GM19023 (cell line): ENCODE results near the gene BAG5.

Experiments
- ATAC-seq: cut with Tn5 transposase; IDR thresholded peaks from one replicate; pipeline ENCODE4 v1.9.1; 2021; ENCODE audit warnings: mild to moderate bottlenecking, moderate library complexity; ENCODE audit not compliant: unreplicated experiment

The BAG5 gene

DNA sequence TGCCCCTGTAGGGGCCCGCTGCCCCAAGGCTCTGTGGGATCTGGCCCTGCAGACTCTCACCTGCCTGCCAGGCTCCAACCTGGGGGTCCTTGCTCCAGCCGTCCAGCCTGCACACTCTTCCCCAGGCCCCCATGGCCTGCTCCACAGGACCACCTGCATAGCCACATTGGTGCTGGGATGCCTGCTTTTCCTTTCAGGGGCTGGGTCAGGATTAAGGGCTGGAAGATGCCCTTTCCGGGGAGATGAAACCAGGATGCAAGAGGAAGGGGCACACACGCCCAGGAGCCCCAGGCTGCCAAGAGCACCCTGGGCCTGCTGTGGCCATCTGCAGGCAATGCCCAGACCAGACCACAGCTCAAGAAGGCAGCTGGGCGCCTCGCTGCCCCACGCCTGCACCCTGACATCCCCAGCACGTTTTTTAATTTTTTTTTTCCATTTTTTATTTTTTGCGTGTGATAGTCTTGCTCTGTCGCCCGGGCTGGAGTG, 15.0 kb downstream of the BAG5 start:
- no peak for ATAC-seq

DNA sequence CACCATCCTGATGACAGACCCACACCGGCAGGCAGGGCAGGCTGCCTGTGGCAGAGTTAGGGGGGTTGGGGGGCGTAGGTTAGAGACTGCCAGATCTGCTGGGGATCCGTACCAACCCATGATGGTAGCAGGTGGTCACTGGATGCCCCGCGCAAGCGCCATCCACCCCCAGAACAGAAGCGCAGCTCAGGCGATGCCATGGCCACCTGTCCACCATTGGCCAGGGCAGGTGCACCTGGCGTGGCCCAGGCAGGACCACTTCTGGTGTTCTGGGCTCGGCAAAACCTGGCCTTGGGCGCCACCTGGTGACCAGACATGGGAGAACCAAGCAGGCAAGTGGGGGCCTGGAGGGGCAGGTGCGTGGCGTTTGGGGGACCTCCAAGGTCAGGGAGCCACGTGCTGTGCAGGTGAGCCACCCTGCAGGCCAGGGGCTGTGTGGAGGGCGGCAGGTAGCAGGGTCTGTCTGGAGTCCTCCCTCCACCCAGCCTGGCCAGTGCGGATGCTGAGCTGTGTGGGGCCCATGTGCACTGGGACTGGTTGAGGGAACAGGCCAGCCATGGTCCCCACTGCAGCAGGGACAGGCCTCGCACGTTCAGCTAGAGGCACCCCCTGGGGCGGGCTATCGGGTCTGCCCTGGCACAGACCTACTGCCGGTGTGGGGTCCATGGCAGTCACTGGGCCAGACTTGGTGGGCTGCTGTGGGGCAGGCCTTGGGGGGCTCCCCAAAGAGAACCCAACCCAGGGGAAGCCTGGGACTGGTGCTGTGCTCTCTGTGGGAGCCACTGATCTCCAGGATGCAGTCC, 15.6 kb downstream of the BAG5 start:
- peak; percentile 63 for ATAC-seq

DNA sequence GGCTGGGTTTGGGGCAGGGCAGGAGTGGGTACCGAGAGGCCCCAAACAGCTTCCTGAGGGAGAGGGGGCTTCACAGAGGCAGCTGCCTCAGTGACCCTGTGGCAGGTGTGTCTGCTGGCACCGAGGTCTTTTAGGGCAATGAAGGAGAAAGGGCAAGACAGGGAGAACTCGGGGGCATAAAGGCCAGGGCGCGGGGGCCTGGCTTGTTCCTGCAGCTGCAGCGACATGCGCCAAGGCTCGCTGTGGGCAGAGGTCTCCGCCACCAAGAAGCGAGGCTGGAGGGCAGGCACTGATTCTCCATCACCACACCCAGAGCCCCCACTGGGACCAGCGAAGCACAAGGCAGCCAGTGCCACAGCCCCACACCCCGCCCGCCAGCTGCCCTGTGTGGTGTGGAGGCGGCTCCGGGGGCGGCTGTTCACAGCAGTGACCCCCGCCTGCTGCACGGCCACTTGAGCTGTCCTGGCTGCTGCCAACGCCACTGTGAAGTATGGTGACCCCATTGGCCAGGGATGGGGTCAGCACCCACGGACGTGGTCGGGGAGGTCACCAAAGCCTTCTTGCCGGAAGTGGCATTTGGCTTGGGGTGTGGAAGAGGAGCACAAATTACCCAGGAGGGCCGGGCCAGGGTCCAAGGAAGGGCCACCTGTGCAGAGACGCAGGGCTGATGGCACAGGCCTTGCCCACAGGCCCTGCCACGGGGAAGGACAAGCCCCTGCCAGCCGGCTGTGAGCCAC, 16.4 kb downstream of the BAG5 start:
- ATAC-seq, result no peak

GRCh38 chr14:103545219-103545914, 17.1 kb downstream of the BAG5 start:
- ATAC-seq, result no peak

DNA sequence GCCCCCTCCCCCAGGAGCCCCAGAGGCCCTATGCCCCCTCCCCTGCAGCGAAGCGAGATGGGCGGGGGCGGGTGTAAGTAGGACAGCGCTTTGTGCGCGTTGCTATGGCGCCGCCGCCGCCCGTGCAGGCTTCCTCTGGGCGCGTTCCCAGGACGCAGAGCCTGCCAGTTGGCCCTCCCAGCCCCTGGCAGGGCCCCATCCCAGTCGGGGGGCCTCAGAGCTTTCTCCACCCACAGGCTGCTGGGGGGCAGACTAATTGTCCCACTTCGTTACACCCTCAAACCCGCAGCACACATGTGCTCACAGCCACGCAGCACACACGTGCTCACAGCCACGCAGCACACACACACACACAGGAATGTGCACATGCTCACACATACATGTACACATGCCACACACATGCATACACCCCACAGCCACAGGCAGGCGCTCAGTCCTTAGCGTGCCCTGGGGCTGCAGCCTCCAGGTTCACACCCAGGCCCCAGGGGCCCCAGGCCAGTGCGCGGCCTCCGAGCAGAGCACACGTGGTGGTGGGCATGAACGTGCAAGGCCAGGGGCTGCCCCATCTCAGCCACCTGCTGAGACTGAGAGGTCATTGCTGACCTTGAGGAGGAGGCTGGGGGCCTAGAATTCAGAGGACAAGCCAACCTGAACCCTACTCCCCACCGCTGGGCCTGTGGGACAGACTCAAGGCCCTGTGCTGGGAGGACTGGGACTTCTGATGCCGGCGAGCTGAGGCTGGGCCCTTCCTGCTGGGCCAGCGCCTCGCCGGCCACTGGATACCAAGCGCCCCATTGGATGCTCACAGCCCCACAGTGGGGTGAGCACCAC, 17.9 kb downstream of the BAG5 start:
- ATAC-seq, result no peak

DNA sequence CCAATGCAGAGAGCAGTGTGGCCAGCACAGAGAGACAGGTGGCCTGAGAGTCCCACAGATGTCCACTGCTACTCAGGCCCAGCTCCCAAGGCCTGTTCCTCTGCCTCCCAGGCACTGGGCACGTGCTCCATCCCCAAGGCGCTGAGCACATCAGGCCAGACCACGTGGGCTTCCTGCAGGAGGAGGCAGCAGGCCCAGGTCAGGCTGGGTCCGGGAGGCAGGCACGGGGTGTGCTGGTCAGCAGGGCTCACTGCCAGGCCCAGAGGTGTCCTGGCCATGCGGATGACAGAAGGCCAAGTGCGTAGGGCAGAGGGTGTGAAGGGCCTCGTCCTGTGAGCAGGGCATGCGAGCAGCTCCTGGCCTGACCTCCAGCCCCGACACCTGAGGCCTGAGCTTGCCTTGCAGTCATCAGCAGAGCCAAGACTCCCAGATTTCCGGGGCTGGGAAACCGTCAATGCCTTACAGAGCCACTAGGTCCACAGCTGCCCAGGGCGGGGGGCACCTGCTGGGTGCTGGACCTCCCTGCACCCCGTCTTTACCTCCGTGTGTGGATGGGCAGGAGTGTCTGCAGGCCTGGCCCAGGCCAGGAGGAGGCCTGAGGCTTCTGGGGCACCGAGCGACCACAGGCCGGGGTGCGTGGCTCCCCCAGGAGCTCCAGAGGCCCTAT, 18.6 kb downstream of the BAG5 start:
- ATAC-seq, result no peak

- no peak for ATAC-seq
These were observed 19.3 kb downstream of the BAG5 start for GRCh38 chr14:103543140-103543539.

DNA sequence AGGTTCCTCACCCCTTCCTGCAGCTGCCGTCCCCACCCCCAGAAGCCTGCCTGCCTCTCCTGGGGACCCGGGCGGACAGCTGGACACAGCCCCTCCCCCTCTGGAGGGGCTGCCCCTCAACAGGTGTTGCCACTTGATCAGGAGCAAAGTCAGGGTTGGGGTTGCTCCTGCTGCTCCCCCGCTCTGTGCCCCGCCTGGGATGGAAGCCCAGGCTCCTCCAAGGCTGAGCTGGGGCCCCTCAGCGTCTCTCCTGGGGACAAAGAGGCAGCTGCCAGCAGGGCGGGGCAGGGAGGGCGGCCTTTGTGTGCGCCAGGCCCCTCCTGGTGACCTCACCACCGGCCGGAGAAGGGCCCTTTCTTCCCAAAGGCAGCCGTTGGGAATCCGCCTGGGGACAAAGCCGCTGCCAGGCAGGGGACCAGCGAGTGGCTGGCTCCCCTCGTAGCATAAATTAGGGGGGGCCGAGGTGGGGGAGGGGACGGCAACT, 19.8 kb downstream of the BAG5 start:
- ATAC-seq, result no peak

GRCh38 chr14:103541709-103542604, 20.5 kb downstream of the BAG5 start:
- ATAC-seq, result no peak

- no peak for ATAC-seq
These were observed 21.4 kb downstream of the BAG5 start for GRCh38 chr14:103540821-103541708.

- no peak for ATAC-seq
These were observed 23.2 kb downstream of the BAG5 start for GRCh38 chr14:103539056-103539825.

DNA sequence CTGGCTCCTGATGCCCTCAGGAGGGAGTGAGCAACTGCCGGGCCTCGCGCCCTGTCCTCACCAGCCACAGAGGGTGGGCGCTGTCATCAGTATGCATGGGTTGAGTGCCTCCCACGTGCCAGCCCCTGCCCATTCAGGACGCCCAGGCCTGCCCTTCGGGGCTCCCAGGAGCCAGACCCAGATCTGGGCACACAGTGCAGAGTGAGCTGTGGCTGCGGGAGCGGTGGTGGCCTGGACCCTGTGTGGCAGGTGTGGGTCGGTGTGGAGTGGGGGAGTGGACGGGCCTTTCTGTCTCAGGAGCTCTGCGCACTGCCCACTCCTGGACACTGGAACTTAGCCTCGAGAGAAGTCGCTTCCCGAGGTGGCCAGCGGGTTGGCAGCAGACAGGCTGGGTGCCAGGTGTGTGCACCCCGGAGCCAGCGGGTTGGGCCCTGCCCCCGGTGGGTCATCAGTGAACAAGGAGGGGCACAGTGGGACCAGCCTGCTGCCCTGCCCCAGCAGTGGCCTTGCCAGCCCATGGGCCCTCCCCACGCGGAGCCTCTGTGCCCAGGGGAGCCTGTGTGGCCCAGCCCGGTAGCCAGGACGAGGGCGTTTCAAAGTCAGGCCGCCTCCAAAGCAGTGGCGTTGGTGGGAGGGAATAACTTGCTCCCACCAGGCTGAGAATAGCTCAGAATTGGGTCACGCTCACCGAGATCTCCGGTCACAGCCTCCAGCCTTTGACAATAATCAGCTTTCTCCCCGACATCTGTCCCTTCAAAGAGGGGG, 24.0 kb downstream of the BAG5 start:
- no peak for ATAC-seq

DNA sequence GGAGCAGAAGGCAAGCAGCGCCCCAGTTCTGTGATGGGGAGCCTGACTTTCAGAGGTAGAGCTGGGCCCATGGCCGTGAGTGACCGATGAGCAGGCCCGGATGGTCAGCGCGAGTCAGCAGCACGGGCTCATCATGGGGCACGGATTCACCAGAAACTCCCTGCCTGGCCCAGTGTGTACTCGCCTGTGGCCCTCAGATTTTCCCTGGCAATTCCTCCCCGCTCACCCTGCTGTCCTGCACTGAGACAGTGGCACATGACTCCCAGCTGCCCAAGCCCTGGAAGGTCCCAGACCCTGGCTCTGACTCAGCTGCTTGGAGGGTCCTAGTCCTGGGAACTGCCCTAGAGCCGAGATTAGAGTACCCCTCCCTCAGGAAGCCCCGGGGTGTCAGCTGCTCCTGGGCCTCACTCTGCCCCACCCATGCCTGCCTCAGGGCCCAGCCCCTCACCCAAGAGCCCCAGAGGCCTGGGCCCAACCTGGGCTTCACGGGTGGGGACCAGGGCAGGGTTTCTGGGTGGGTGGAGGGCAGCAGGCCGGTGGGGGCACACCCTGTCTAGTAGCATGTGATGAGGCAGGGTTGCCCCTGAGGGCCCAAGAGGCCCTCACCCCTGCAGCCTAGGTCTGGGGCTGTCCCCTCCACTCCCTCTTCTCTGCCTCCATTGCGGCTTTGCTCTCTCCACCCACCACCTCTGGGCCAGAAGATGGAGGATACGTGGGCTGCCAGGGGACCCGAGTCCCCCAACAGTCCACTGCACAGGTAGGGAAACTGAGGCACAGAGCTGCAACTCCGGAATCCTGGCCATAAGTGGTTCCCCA, 25.1 kb downstream of the BAG5 start:
- no peak for ATAC-seq

DNA sequence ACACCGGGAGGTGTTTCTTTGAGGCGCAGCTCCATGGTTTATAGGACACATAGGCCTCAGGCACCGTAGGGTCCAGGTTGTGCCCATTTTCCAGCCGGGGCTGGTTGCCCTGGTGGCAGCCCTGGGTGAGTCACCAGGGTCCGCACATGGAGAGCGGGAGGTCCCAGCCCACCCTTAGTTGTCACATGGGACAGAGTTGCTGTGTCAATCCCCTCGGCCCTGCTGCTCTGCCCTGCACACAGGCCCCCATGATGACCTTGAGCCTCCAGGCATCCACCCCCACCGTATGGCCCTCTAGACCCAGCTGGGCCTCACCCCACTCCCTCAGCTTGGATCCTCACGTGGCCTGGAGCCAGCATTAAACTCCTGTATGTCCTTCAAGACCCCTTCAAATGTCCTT, 25.8 kb downstream of the BAG5 start:
- no peak for ATAC-seq

DNA sequence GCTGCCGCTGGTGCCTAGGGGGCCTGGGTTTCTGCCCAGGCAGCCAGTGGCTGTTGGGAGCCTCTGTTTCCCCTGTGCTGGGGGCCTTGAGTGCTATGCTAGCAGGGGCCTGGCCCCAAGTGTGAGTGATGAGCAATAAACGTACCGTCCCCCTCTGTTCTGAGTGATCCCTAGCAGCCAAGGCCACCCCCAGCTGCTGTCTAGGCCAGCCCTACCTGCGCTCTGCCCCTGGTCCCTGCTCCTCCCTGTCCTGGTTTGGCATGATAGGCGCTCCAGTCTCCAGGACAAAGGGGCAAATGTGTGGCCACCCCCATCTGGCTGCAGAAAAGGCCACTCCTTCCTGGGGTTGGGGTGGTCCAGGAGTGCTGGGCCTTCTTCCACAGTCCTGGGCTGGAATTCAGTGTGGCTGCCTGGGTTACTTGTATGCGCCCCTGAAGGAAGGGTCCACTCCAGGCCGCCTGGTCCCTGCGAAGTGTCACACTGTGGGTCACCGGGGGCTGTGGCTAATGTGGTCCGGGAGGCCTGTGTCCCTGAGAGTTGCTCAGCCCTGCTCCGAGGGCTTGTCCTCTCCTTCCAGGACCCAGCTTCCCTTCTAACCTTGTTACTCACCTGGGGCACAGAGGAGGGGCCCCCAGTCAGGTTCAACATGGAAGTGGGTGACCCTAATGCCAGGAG, 26.4 kb downstream of the BAG5 start:
- no peak for ATAC-seq
